GM20431 (cell line): Measurements from ENCODE around the gene TRIM3.

Experiments
- in situ Hi-C: fragments of 300-500 bp; cut with MseI, MboI; formaldehyde crosslinking; loops from one replicate; pipeline ENCODE4 v1.15.0; 2020; ENCODE audit warnings: low sequenced_read_pairs; ENCODE audit not compliant: unreplicated experiment

The TRIM3 gene

GRCh38 chr11:6481012-6481923, 7.5 kb upstream of the TRIM3 start, which contains the start of the genes ARFIP2 and TIMM10B:
TSS of gene ARFIP2 (minus strand) at chr11:6481331. CDS start at chr11:6480421, 910 bp downstream.
TSS of gene TIMM10B (plus strand) at chr11:6481501. CDS start at chr11:6481517, 16 bp downstream.
- in situ Hi-C loops: no loop called here

GRCh38 chr11:6480299-6480914, 6.7 kb upstream of the TRIM3 start:
- in situ Hi-C loops: no loop called here

DNA sequence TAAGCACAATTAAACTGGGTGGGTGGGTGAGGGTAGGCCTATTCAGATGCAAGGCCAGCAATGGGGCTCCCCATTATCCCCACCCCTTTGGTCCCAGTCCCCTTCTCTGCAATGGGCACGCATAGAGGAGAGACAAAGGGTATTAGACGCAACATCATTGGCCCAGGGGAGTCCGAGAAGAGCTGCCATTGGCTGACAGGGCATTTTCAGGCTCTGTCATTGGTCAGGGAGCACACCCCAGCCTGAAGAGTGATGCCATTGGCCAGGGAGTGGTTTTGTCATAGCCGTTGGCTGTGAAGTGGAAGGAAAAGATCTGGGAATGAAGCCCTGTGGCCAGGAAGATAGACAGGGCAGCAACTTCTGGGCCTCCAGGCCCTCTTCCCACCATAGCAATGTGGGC, 2.8 kb upstream of the TRIM3 start:
- in situ Hi-C loops: no loop called here

DNA sequence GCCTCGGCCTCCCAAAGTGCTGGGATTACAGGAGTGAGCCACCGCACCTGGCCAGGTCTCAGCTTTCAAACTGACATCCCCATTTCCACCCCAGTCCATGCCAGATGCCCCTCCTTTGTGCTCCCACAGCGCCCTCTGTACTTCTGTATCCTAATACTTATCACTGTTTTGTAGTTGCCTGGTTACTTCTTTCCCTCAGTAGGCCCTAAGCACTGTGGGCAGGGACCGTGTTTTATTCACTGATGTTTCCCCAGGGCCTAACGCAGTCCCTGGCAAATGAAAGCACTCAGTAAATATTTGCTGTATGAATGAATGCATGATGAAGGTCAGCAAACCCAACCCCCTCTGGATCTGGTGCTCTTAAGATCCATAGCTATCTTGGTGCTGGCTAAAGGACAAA, 2.2 kb upstream of the TRIM3 start:
- in situ Hi-C loops: no loop called here

DNA sequence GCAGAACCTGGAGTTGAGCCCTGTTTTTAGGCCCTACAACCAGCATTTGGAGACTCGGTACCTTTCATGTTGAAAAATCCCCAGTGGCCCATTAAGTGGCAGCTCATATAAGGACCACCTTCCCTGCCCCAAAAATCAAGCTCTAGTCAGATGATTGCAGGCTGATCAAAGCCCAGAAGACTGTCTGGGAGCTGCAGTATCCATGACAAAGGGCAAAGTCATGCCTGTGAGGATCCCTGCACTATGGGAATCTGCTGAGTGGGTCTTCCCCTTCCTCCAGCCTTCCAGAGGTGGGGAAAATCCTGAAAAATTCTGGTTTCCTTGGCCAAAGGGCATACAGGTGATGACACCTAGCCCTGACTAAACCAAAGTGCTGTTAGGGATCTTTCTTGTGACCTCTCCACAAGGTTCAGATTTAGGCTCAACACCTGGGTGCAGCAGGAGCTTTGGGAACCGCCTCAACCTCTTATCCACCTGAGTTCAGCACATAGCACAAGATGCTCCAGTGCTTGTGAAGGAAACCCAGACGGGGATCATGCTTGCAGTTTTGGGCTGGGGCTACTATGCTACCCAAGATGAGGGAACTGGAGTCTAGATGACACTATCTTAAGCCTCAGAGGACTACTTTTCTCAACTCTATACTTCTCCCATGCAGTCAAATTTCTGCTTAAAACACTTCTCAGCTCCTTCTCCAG, 1.2 kb upstream of the TRIM3 start:
- in situ Hi-C loops: no loop called here

GRCh38 chr11:6474413-6474792, 662 bp upstream of the TRIM3 start:
- in situ Hi-C loops: no loop called here

GRCh38 chr11:6472934-6473333, 807 bp downstream of the TRIM3 start:
- in situ Hi-C loops: no loop called here

GRCh38 chr11:6469599-6469998, 4.1 kb downstream of the TRIM3 start:
- in situ Hi-C loops: no loop called here

GRCh38 chr11:6468712-6469495, 4.8 kb downstream of the TRIM3 start:
- in situ Hi-C loops: no loop called here

GRCh38 chr11:6459099-6459450, 14.7 kb downstream of the TRIM3 start:
- in situ Hi-C loops: no loop called here

GRCh38 chr11:6458352-6459098, 15.2 kb downstream of the TRIM3 start:
- in situ Hi-C loops: no loop called here

GRCh38 chr11:6457581-6458320, 16.0 kb downstream of the TRIM3 start:
- in situ Hi-C loops: no loop called here

- in situ Hi-C loops: no loop called here
Observed at GRCh38 chr11:6456361-6457073, 17.2 kb downstream of the TRIM3 start.

DNA sequence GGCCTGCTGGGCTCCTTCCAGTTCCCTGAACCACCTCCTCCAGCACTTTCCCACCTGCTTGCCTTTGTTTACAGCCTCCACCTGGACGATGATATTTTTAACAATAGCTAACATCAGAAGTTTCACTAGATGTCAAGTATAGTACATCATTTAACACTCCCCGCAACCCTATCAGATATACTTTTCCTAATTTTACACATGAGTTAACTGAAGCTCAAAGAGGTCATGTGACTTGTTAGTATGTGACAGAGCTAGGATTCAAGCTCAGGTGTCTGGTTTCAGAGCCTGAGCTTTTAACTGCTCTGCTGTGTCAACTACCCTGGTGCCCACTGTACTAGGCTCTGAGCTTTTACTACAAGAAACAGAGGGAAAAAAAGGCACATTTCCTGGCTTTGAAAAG, 18.7 kb downstream of the TRIM3 start:
- in situ Hi-C loops: no loop called here

DNA sequence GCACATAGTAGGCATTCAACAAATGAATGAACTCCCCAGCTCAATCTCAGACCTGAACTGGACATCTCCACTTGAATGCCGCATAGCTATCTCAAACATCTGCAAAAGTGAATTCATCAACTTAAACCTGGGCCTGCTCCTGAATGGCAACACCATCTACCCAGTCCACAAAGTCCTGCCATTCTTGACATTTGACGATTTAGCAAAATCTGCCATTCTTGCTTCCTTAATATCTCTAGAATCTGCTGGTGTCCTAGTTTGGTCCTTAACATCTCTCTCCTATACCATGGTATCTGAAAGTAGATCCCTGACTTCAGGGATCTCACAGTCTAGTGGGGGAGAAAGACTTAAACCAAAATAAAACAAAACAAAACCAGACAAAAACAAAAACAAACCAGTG, 20.6 kb downstream of the TRIM3 start:
- in situ Hi-C loops: no loop called here

- in situ Hi-C loops: no loop called here
Observed at GRCh38 chr11:6452219-6452618, 21.5 kb downstream of the TRIM3 start.

DNA sequence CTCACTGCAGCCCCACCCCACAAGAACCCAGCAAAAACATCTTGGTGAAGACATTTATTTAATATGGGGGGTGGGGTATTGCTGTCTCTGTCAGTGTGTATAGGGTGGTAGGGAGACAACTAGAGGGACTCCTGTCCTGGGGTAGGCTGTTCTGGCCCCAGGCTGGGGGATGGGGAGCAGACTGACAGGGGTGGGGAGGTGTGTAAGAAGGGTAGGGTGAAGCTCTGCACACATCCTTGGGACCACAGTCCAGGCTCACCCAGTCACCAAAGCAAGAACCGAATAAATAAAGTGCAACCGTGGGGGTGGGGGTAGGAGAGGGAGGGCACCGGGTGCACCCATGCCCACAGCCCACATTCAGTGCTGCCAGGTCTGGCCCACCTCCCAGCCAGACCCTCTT, 25.2 kb downstream of the TRIM3 start:
- in situ Hi-C loops: no loop called here

DNA sequence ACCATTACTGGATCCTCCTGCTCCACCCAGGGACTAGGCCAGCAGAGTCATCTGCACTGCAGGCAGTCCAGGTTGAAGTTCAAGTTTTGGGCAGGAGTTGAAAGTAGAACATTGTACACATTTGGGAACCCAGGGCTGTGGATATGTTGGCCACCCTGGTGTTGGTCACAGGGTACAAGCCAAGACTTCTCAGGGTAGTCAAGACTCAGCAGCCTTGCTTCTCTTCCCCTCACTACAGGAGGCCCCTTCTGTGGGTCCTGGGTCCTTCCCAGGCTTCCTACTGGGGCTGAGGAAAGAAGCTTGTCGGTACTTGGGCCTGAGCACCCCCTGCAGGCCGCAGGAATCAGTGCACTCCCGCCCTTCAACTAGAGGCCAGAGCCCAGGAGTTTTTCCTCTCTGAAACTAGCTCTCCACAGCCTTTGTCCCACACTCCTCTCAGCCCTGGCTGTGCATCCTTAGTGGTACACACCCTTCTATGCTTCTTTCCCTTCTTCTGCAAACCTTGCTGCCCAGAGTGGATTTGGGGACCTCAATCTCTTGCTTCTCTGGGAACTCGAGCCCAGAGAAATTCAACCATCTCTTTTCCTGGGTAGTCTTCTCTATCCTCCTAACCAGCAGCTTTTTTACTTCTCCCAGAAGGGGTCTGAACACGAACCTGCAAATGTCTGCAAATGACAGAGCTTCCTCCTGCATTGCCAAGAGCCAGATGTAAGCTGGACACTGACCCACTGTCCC, 30.3 kb downstream of the TRIM3 start:
- in situ Hi-C loops: no loop called here
